Sigmoid colon (tissue), 7 donors: ENCODE measurements around the gene BICRA. TPM values are rescaled to one million over a fixed set of nuclear protein-coding genes. Genes with fewer than 3 reads are reported as not detected.

Experiments
- DNase-seq: peaks from one replicate; pipeline ENCODE4 v3.0.0-alpha.2; 2019
- H3K27ac ChIP-seq, 4 donors: fragments of 200-600 bp; sonication (generic); one replicate each; pipeline ENCODE4 v1.5.1; 2016 to 2019; ENCODE audit warnings: mild to moderate bottlenecking in 1 of 4
- H3K27me3 ChIP-seq, 3 donors: fragments of 200-600 bp; sonication (generic); one replicate each; pipeline ENCODE4 v1.5.1; 2019; ENCODE audit warnings: mild to moderate bottlenecking in 1 of 3
- H3K36me3 ChIP-seq, 4 donors: fragments of 200-600 bp; sonication (generic); one replicate each; pipeline ENCODE4 v1.5.1; 2016 to 2019
- H3K4me1 ChIP-seq, 4 donors: fragments of 200-600 bp; sonication (generic); one replicate each; pipeline ENCODE4 v1.5.1; 2017 to 2019
- H3K4me3 ChIP-seq, 4 donors: fragments of 200-600 bp; sonication (generic); one replicate each; pipeline ENCODE4 v1.5.1; 2017 to 2019; ENCODE audit warnings: mild to moderate bottlenecking in 2 of 4, moderate library complexity in 1 of 4
- H3K9me3 ChIP-seq, 4 donors: fragments of 200-600 bp in 3 of 4; sonication (generic) in 3 of 4; one replicate each; pipeline versions ENCODE4 v1.5.1 to v1.6.1; 2013 to 2019
- EP300 ChIP-seq, 4 donors: sonication (generic); formaldehyde crosslinking; IDR thresholded peaks; one replicate each; pipeline ENCODE4 v1.6.1; 2017; ENCODE audit warnings: antibody characterized with exemption in 4 of 4
- POLR2A ChIP-seq, 2 donors: fragments of 450-650 bp; IDR thresholded peaks; one replicate each; pipeline ENCODE4 v1.6.1; 2016; ENCODE audit warnings: antibody characterized with exemption in 2 of 2, mild to moderate bottlenecking in 2 of 2, moderate library complexity in 2 of 2
- POLR2AphosphoS5 ChIP-seq, 4 donors: sonication (generic); formaldehyde crosslinking; IDR thresholded peaks; one replicate each; pipeline ENCODE4 v1.6.1; 2017; ENCODE audit warnings: antibody characterized with exemption in 4 of 4
- WGBS, 2 donors: extraction: QIAGEN DNeasy Blood & Tissue Kit; methylation state at CpG; one replicate each; pipeline ENCODE4 v1.1.7; 2013; 5-methylcytosine and 5-hydroxymethylcytosine counted together
- intact Hi-C: fragments of 100-400 bp; cut with DNase I; formaldehyde crosslinking; loops from one replicate; pipeline ENCODE4 v1.15.1; 2023
- polyA plus RNA-seq, 3 donors: library from polyadenylated mRNA; stranded (reverse); fragments of 200-250 nt; gene quantifications; one replicate each; pipeline ENCODE4 v1.2.3, GENCODE V29; 2013
- total RNA-seq, 4 donors: library from RNA; depleted of rRNA; stranded (reverse); fragments of >200 nt; gene quantifications; one replicate each; pipeline ENCODE4 v1.1.0, GENCODE V29; 2016
- TF ChIP-seq, protein P1 (sequence below), 4 experiments: fragments of 450-650 bp in 3 of 4; fragments of 200-600 bp in 1 of 4; IDR thresholded peaks; one replicate each; pipeline ENCODE4 v1.5.1; 2016 to 2019; ENCODE audit warnings: antibody characterized with exemption in 4 of 4, mild to moderate bottlenecking in 3 of 4, moderate library complexity in 2 of 4
- donor health status: healthy with polysubstance abuse.
- donor health status: Bipolar disorder and iron deficiency.
- donor health status: healthy.

The BICRA gene
- total and polyA plus RNA-seq, 7 donors, result 1.8 to 21.6 (median 10.3) TPM

DNA sequence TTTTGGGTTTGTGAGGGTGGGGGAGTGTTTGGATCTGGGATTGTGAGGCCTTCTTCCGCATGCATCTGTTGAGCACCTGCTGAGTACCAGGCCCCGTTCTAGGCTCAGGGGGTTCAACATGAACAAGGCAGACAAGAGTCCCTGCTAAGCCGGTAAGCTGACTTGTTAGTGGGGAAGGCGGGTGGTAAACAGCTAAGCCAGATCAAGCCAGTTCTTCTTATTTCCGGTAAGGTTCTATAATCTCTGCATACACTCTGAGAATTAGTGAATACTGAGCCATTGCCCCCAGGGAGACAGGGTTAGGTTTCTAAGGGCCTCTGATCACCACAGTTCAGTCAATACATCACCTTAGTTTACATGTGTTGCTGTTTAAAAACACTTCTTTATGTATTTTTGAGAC is 94.4 kb downstream of the BICRA start:
- TF ChIP-seq POLR2AphosphoS5 (IDR thresholded peaks at IDR 0.05) (no peak), POLR2A (IDR thresholded peaks at IDR 0.05) (no peak), EP300 (IDR thresholded peaks at IDR 0.05) (no peak)
- Histone ChIP-seq H3K9me3 (no peaks in the 10 kb centered on the region), H3K36me3 (peaks cover 16 to 50% (median 29%) of the 10 kb centered on the region in 4 donors), H3K4me1 (peaks cover 0 to 11% (median 10%) of the 10 kb centered on the region in 4 donors), H3K27ac (peak overlapping the region; percentile 62 to 70 (median 66)), H3K4me3 (no peak overlapping the region), H3K27me3 (no peaks in the 10 kb centered on the region)
- intact Hi-C loops, result no loop called here
- no peak for DNase-seq
- WGBS, 2 donors, result 90 to 92% methylated on average over 5 of the region's 5 CpGs

DNA sequence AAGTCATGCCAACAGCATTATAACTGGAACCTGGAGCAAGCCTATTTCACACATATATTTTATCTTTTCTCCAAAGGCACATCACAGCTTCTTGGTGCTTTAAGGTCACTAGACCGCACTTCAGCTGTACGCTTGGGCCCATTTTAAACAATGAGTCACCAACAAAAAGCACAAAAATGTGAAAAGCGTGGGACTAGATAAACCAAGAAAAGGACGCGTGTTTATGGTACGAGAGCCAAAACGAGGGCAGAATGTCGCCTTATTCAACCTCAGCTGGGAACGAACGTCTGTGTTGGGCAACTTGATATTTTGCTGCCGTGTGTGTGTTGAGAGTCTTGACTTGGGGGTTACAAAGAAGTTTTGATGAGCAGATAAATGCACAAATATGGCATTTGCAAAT is 95.1 kb downstream of the BICRA start:
- peak in 1 of 4 donors; percentile 60 for TF ChIP-seq EP300 (IDR thresholded peaks at IDR 0.05)
- TF ChIP-seq POLR2AphosphoS5 (IDR thresholded peaks at IDR 0.05), result peak in 3 of 4 donors; percentile 28 to 48 (median 38)
- TF ChIP-seq, protein P1, sequence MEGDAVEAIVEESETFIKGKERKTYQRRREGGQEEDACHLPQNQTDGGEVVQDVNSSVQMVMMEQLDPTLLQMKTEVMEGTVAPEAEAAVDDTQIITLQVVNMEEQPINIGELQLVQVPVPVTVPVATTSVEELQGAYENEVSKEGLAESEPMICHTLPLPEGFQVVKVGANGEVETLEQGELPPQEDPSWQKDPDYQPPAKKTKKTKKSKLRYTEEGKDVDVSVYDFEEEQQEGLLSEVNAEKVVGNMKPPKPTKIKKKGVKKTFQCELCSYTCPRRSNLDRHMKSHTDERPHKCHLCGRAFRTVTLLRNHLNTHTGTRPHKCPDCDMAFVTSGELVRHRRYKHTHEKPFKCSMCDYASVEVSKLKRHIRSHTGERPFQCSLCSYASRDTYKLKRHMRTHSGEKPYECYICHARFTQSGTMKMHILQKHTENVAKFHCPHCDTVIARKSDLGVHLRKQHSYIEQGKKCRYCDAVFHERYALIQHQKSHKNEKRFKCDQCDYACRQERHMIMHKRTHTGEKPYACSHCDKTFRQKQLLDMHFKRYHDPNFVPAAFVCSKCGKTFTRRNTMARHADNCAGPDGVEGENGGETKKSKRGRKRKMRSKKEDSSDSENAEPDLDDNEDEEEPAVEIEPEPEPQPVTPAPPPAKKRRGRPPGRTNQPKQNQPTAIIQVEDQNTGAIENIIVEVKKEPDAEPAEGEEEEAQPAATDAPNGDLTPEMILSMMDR (IDR thresholded peaks at IDR 0.05), result no peak
- Histone ChIP-seq H3K36me3 (peaks cover 16 to 43% (median 23%) of the 10 kb centered on the region in 4 donors), H3K4me3 (no peak overlapping the region), H3K9me3 (no peaks in the 10 kb centered on the region), H3K4me1 (peaks cover 0 to 11% (median 10%) of the 10 kb centered on the region in 4 donors), H3K27ac (peak overlapping the region; percentile 62 to 70 (median 66)), H3K27me3 (no peaks in the 10 kb centered on the region)
- WGBS, 2 donors, result 80 to 82% methylated on average over 11 of the region's 11 CpGs
- intact Hi-C loops, result no loop called here
- no peak for DNase-seq

DNA sequence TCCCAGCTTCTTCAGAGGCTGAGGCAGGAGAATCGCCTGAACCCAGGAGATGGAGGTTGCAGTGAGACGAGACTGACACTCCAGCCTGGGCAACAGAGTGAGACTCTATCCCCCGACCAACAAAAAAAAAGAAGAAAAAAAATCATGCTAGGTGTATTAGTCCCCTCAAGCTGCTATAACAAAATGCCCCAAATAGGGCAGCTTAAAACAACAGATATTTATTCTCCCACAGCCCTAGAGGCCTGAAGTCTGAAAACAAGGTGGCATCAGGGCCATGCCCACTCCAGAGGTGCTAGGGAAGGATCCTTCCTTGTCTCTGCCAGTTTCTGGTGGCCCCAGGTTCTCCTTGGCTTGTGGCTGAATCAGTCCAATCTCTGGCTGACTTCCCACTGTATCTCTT is 95.7 kb downstream of the BICRA start:
- intact Hi-C loops, result no loop called here
- DNase-seq, result no peak
- TF ChIP-seq EP300 (IDR thresholded peaks at IDR 0.05) (no peak), POLR2AphosphoS5 (IDR thresholded peaks at IDR 0.05) (no peak), POLR2A (IDR thresholded peaks at IDR 0.05) (no peak)
- TF ChIP-seq, protein P1 (IDR thresholded peaks at IDR 0.05), result no peak
- H3K27me3 ChIP-seq, result no peaks in the 10 kb centered on the region
- no peaks in the 10 kb centered on the region for H3K9me3 ChIP-seq
- peaks cover 0 to 11% (median 10%) of the 10 kb centered on the region in 4 donors for H3K4me1 ChIP-seq
- 96 to 97% methylated on average over 3 of the region's 3 CpGs for WGBS, 2 donors
- no peak overlapping the region for H3K4me3 ChIP-seq
- H3K36me3 ChIP-seq, result peaks cover 14 to 37% (median 20%) of the 10 kb centered on the region in 4 donors
- H3K27ac ChIP-seq, result peak overlapping the region; percentile 62 to 70 (median 66)

DNA sequence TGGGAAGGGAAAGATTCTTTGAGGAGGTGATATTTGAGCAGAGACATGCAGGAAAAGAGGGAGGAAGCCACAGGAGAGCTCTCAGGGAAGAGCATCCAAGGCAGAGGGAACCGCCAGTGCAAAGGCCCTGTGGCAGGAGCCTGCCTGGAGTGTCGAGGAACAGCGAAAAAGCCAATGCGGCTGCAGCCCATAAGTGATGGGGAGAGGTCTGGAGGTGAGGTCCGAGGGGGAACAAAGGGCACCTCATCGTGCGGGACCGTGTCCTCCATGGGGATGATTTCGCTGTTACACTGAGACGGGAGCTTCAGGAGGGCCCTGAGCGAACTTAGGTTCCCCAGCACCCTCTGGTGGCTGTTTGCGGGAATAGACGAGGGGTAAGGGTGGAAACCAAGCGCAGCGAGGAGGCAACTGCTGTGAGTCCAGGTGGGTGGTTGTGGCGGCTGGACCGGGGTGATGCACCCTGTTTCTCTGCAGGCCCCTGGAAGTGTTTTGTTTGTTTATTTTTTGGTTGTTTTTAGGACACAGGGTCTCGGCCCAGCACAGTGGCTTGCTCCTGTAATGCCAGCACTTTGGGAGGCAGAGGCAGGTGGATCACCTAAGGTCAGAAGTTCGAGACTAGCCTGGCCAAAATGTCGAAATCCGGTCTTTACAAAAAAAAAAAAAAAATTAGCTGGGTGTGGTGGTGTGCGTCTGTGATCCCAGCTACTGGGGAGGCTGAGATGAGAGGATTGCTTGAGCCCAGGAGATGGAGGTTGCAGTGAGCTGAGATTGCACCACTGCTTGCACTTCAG is 98.4 kb downstream of the BICRA start:
- Histone ChIP-seq H3K27ac (no peak overlapping the region), H3K9me3 (no peaks in the 10 kb centered on the region), H3K36me3 (peaks cover 1 to 10% (median 4%) of the 10 kb centered on the region in 4 donors), H3K4me1 (peaks cover 0 to 11% (median 10%) of the 10 kb centered on the region in 4 donors), H3K4me3 (no peak overlapping the region), H3K27me3 (no peaks in the 10 kb centered on the region)
- 18 to 23% methylated on average over 22 of the region's 22 CpGs for WGBS, 2 donors
- peak; percentile 88 for DNase-seq
- intact Hi-C loops, result loop anchor here (1.0 kb wide), 1 partner anchor 271 kb away; no protein-coding TSS in a partner anchor
- TF ChIP-seq POLR2A (IDR thresholded peaks at IDR 0.05) (no peak), POLR2AphosphoS5 (IDR thresholded peaks at IDR 0.05) (peak in 1 of 4 donors; percentile 14)
- TF ChIP-seq, protein P1 (IDR thresholded peaks at IDR 0.05), result peak; percentile 78 to 93 (median 80)

DNA sequence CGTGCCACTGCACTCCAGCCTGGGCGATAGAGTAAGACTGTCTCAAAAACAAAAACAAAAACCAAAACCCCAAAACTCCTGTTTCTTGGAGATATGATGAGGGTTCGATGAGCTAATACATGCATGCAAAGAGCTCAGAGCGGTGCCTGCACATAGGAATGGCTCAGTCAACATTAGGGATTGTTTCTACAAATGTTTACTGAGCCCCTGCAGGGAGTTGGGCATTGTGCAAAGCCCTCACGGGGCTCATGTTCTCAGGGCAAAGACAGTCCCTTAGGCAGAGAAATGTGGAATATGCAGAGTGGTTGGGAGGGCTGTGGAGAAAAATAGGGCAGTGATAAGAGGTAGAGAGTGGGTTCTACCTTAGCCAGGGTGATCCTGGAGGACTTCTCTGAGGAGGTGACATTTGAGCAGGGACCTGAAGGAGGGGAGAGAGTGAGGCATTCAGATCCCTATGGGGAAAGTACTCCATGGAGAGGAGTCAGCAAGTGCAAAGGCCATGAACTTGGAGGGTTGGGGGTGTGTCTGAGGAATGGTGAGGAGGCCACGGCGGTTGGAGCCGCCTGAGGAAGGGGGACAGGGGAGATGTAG is 102.8 kb downstream of the BICRA start:
- Histone ChIP-seq H3K4me1 (peaks cover 0 to 30% (median 27%) of the 10 kb centered on the region in 4 donors), H3K4me3 (no peak overlapping the region), H3K27ac (no peak overlapping the region), H3K27me3 (no peaks in the 10 kb centered on the region), H3K36me3 (peaks cover under 1 to 8% (median 3%) of the 10 kb centered on the region in 4 donors), H3K9me3 (no peaks in the 10 kb centered on the region)
- no peak for DNase-seq
- TF ChIP-seq POLR2AphosphoS5 (IDR thresholded peaks at IDR 0.05), result no peak
- TF ChIP-seq POLR2A (IDR thresholded peaks at IDR 0.05), result no peak
- TF ChIP-seq EP300 (IDR thresholded peaks at IDR 0.05), result no peak
- TF ChIP-seq, protein P1 (IDR thresholded peaks at IDR 0.05), result no peak
- intact Hi-C loops, result loop anchor here (5.0 to 10.0 kb wide), 2 partner anchors 71 to 437 kb away; partner anchors contain the start of gene INAFM1
- WGBS, 2 donors, result 64 to 81% methylated on average over 8 of the region's 8 CpGs
